H9 (cell line): ENCODE measurements around the gene CACNA1F. TPM values are rescaled to one million over a fixed set of nuclear protein-coding genes. Genes with fewer than 3 reads are reported as not detected.

Experiments used
- DNase-seq: peaks from one replicate; pipeline ENCODE4 v3.0.0-alpha.2; 2017
- H2AFZ ChIP-seq: one replicate; pipeline ENCODE4 v1.6.1; 2013; ENCODE audit warnings: mild to moderate bottlenecking, low read length, control low read depth, moderate library complexity
- H2AK5ac ChIP-seq: 2 replicates; pipeline ENCODE4 v1.6.1; 2013; ENCODE audit warnings: low read length, control low read depth, mixed read lengths; ENCODE audit not compliant: insufficient read length
- H2BK120ac ChIP-seq: one replicate; pipeline ENCODE4 v1.6.1; 2013; ENCODE audit warnings: low read depth, mild to moderate bottlenecking, low read length, control low read depth, inconsistent platforms; ENCODE audit not compliant: poor library complexity, severe bottlenecking
- H2BK12ac ChIP-seq: 2 replicates; pipeline ENCODE4 v1.6.1; 2013; ENCODE audit warnings: low read length, control low read depth, mixed read lengths, low read depth; ENCODE audit not compliant: insufficient read length
- H2BK15ac ChIP-seq: 2 replicates; pipeline ENCODE4 v1.6.1; 2013; ENCODE audit warnings: low read depth, low read length, control low read depth
- H2BK20ac ChIP-seq: one replicate; pipeline ENCODE4 v1.6.1; 2013; ENCODE audit warnings: low read depth, mild to moderate bottlenecking, low read length, control low read depth, inconsistent platforms; ENCODE audit not compliant: poor library complexity, severe bottlenecking
- H2BK5ac ChIP-seq: 2 replicates; pipeline ENCODE4 v1.6.1; 2013; ENCODE audit warnings: low read length, control low read depth, mixed read lengths; ENCODE audit not compliant: insufficient read length
- H3K14ac ChIP-seq: 2 replicates; pipeline ENCODE4 v1.6.1; 2013; ENCODE audit warnings: low read length, control low read depth; ENCODE audit not compliant: insufficient read depth
- H3K18ac ChIP-seq: 2 replicates; pipeline ENCODE4 v1.6.1; 2013; ENCODE audit warnings: low read depth, mild to moderate bottlenecking, mixed read lengths, low read length, control low read depth; ENCODE audit not compliant: insufficient read length
- H3K23ac ChIP-seq: 2 replicates; pipeline ENCODE4 v1.6.1; 2013; ENCODE audit warnings: low read length, control low read depth, mixed read lengths, low read depth; ENCODE audit not compliant: insufficient read length
- H3K23me2 ChIP-seq: 2 replicates; pipeline ENCODE4 v1.6.1; 2013; ENCODE audit warnings: low read depth, mild to moderate bottlenecking, mixed read lengths, low read length, control low read depth; ENCODE audit not compliant: insufficient read length, poor library complexity, severe bottlenecking
- H3K27ac ChIP-seq: 2 replicates; pipeline ENCODE4 v1.5.1; 2013; ENCODE audit warnings: low read length, control low read depth, mixed read lengths, low read depth; ENCODE audit not compliant: insufficient read length
- H3K27me3 ChIP-seq: 2 replicates; pipeline ENCODE4 v1.6.1; 2013; ENCODE audit warnings: low read length, control low read depth, inconsistent platforms; ENCODE audit not compliant: insufficient read depth
- H3K4ac ChIP-seq: 2 replicates; pipeline ENCODE4 v1.6.1; 2013; ENCODE audit warnings: low read depth, mild to moderate bottlenecking, control low read depth, inconsistent platforms, low read length, moderate library complexity
- H3K4me1 ChIP-seq: 2 replicates; pipeline ENCODE4 v1.6.1; 2013; ENCODE audit warnings: low read length, control low read depth, inconsistent platforms; ENCODE audit not compliant: insufficient read depth
- H3K4me2 ChIP-seq: 2 replicates; pipeline ENCODE4 v1.6.1; 2013; ENCODE audit warnings: low read length, control low read depth, mixed read lengths; ENCODE audit not compliant: insufficient read length, insufficient read depth
- H3K56ac ChIP-seq: 2 replicates; pipeline ENCODE4 v1.6.1; 2013; ENCODE audit warnings: low read depth, mild to moderate bottlenecking, mixed read lengths, low read length, control low read depth; ENCODE audit not compliant: insufficient read length
- H3K79me1 ChIP-seq: 2 replicates; pipeline ENCODE4 v1.6.1; 2013; ENCODE audit warnings: low read depth, mild to moderate bottlenecking, moderate library complexity, low read length, control low read depth, inconsistent platforms; ENCODE audit not compliant: insufficient read depth, poor library complexity, severe bottlenecking
- H3K79me2 ChIP-seq: 2 replicates; pipeline ENCODE4 v1.6.1; 2013; ENCODE audit warnings: low read length, control low read depth, inconsistent platforms; ENCODE audit not compliant: insufficient read depth
- H3K9ac ChIP-seq: 2 replicates; pipeline ENCODE4 v1.6.1; 2013; ENCODE audit warnings: low read length, control low read depth, mixed read lengths; ENCODE audit not compliant: insufficient read length; ENCODE audit errors: extremely low read depth
- H3K9me3 ChIP-seq: one replicate; pipeline ENCODE4 v1.6.1; 2013; ENCODE audit warnings: low read depth, low read length, inconsistent platforms; ENCODE audit not compliant: control insufficient read depth
- H3T11ph ChIP-seq: one replicate; pipeline ENCODE4 v1.6.1; 2013; ENCODE audit warnings: mild to moderate bottlenecking, low read length, control low read depth, inconsistent platforms
- H4K20me1 ChIP-seq: one replicate; pipeline ENCODE4 v1.6.1; 2013; ENCODE audit not compliant: control insufficient read depth, insufficient read length, insufficient read depth
- H4K5ac ChIP-seq: 2 replicates; pipeline ENCODE4 v1.6.1; 2013; ENCODE audit warnings: low read depth, mild to moderate bottlenecking, mixed read lengths, low read length, control low read depth; ENCODE audit not compliant: insufficient read length
- H4K8ac ChIP-seq: replicated peaks from 2 replicates; pipeline ENCODE4 v1.6.1; 2013; ENCODE audit warnings: low read length, control low read depth, mixed read lengths, low read depth; ENCODE audit not compliant: insufficient read length
- H4K91ac ChIP-seq: 2 replicates; pipeline ENCODE4 v1.6.1; 2013; ENCODE audit warnings: low read depth, mild to moderate bottlenecking, moderate library complexity, mixed read lengths, low read length, control low read depth; ENCODE audit not compliant: insufficient read length
- H3K27ac Mint-ChIP-seq, 3 experiments: 2 replicates in 2 of 3; 3 replicates in 1 of 3; pipeline ENCODE4 v1.8.0; 2020 to 2021; ENCODE audit warnings: mixed read lengths in 3 of 3, mild to moderate bottlenecking in 1 of 3, moderate library complexity in 1 of 3
- H3K27me3 Mint-ChIP-seq: 2 replicates; pipeline ENCODE4 v1.8.0; 2021; ENCODE audit warnings: low read depth, mild to moderate bottlenecking, moderate library complexity, mixed read lengths
- H3K36me3 Mint-ChIP-seq, 3 experiments: 2 replicates in 2 of 3; 3 replicates in 1 of 3; pipeline ENCODE4 v1.8.0; 2020 to 2021; ENCODE audit warnings: low read depth in 3 of 3, mixed read lengths in 3 of 3; ENCODE audit not compliant: insufficient read depth in 1 of 3
- H3K4me1 Mint-ChIP-seq, 2 experiments: 2 replicates each; pipeline ENCODE4 v1.8.0; 2020; ENCODE audit warnings: mixed read lengths in 2 of 2
- H3K4me3 Mint-ChIP-seq, 2 experiments: 2 replicates in 1 of 2; 3 replicates in 1 of 2; pipeline ENCODE4 v1.8.0; 2020 to 2021; ENCODE audit warnings: mild to moderate bottlenecking in 2 of 2, mixed read lengths in 2 of 2, moderate library complexity in 1 of 2
- H3K9me3 Mint-ChIP-seq, 2 experiments: 2 replicates in 1 of 2; 3 replicates in 1 of 2; pipeline ENCODE4 v1.8.0; 2020; ENCODE audit warnings: mild to moderate bottlenecking in 2 of 2, mixed read lengths in 2 of 2, moderate library complexity in 1 of 2
- CTCF ChIP-seq: fragments of 200-600 bp; sonication (generic); conservative IDR thresholded peaks from 3 replicates; pipeline ENCODE4 v1.8.0; 2021; ENCODE audit warnings: antibody characterized with exemption, mild to moderate bottlenecking
- WGBS: extraction: QIAGEN DNeasy Blood & Tissue Kit; methylation state at CpG from one replicate; pipeline ENCODE4 v1.1.7; 2013; ENCODE audit warnings: missing lambda C conversion rate, low lambda C conversion rate, mixed read lengths; ENCODE audit not compliant: insufficient read length; ENCODE audit errors: extremely low coverage; 5-methylcytosine and 5-hydroxymethylcytosine counted together
- total RNA-seq: library from RNA; stranded (reverse); gene quantifications from 2 replicates; pipeline ENCODE4 v1.2.1, GENCODE V29; 2021

CACNA1F gene
- total RNA-seq, 1 experiment from 2014 or later: 1.4 TPM

DNA sequence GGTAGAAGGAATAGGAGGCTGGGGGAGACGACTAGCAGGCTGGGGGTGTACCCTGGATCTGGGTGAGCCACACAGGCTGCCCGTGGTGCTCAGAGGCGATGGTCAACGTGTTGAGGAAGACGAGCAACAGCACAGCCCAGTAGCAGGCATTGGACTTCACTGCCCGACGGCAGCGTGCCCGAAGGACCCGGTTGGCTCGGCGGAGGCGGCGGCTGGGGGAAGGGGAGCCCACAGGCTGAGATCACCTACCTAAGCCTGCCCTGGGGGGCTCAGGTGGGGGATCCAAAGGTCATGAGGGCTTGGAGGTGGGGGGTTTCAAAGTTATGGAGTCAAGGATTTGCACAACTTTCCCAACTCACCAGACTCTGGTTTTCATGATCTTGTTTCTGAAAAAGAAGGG, 7.3 kb downstream of the CACNA1F start:
- Histone ChIP-seq H2BK12ac (no peak overlapping the region), H3K9ac (no peak overlapping the region), H3K4me2 (no peak overlapping the region), H4K8ac (no peak overlapping the region), H2BK5ac (no peak overlapping the region), H2BK15ac (no peak overlapping the region), H3K4ac (no peak overlapping the region), H2BK20ac (no peak overlapping the region), H3K27ac (no peak overlapping the region), H3K79me1 (no peaks in the 10 kb centered on the region), H3K27me3 (no peaks in the 10 kb centered on the region), H3K23me2 (no peaks in the 10 kb centered on the region), H4K20me1 (no peaks in the 10 kb centered on the region), H2AFZ (no peak overlapping the region), H3T11ph (no peak overlapping the region), H3K4me1 (no peaks in the 10 kb centered on the region), H3K79me2 (no peaks in the 10 kb centered on the region), H2BK120ac (no peak overlapping the region), H3K9me3 (peaks cover 32% of the 10 kb centered on the region), H3K14ac (no peak overlapping the region), H4K5ac (no peak overlapping the region), H3K23ac (no peak overlapping the region), H4K91ac (no peak overlapping the region), H2AK5ac (no peak overlapping the region), H3K56ac (no peak overlapping the region), H3K18ac (no peak overlapping the region)
- Mint-ChIP-seq H3K9me3 (peaks cover 72 to 81% of the 10 kb centered on the region in 2 experiments), H3K36me3 (peaks cover 2 to 4% (median 4%) of the 10 kb centered on the region in 3 experiments; a peak in 4 of 7 replicates), H3K4me1 (peaks cover 4 to 17% of the 10 kb centered on the region in 2 experiments), H3K27me3 (peaks cover 17% of the 10 kb centered on the region), H3K4me3 (no peak overlapping the region), H3K27ac (no peak overlapping the region)
- DNase-seq: no peak
- TF ChIP-seq CTCF: no peak
- no CpG with 5 or more reads among the region's 14 CpGs for WGBS
